Left colon (tissue), 2 donors: Measurements from ENCODE around the gene MRM2. TPM values are rescaled to one million over a fixed set of nuclear protein-coding genes. Genes with fewer than 3 reads are reported as not detected.

Experiments used
- ATAC-seq: fragments of 200-7000 bp; cut with Tn5 transposase; one replicate; pipeline ENCODE4 v1.9.1; 2020; ENCODE audit warnings: mild to moderate bottlenecking, moderate library complexity
- DNase-seq, 2 donors: peaks; one replicate each; pipeline ENCODE4 v3.0.0-alpha.2; 2020
- intact Hi-C, 2 donors: fragments of 100-400 bp; cut with DNase I in 1 of 2; cut with micrococcal nuclease in 1 of 2; formaldehyde crosslinking; loops; one replicate each; pipeline versions ENCODE4 v1.11.2 to v1.14.0; 2022; cut with DNase I, micrococcal nuclease
- total RNA-seq, 2 donors: library from RNA; stranded (reverse); fragmentation: NEBNext Ultra II Directional; extraction: Animal tissue kit (Norgen Biotek cat#: 25700); gene quantifications; one replicate each; pipeline ENCODE4 v1.2.1, GENCODE V29; 2021
- donor health status: DM: no; HTN: no; CAD: no.
- donor health status: DM: yes; HTN: yes; CAD: no.

Gene MRM2
- total RNA-seq, 2 donors from 2014 or later, result 15.0 to 15.6 TPM

- ATAC-seq, result no peak
- intact Hi-C loops, result no loop called here
- no peak for DNase-seq
Measured at GRCh38 chr7:2230226-2230625, 11.8 kb downstream of the MRM2 start.

- DNase-seq, result no peak
- no peak for ATAC-seq
- intact Hi-C loops, result no loop called here
Measured at GRCh38 chr7:2229467-2229866, 12.5 kb downstream of the MRM2 start.

GRCh38 chr7:2228921-2229320, 13.1 kb downstream of the MRM2 start:
- no peak for DNase-seq
- intact Hi-C loops, result no loop called here
- no peak for ATAC-seq

DNA sequence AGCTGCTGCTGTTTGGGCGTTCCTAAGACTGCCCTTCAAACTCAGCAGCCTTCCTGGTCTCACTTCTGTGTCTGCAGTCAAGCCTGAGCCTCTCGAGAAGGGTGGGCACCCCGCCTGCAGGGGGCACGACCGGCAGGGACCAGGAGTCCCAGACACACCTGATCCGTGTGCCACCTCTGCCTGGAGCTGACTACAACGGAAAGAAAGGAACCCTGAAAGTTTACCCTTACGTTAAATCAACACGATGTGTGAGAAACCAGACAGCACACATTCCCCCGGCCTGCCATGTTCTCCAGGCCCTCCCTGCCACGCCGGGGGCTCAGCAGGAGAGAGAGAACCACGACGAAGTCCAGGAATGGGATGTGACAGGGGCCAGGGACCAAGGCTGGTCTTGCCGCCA, 14.3 kb downstream of the MRM2 start:
- DNase-seq (no peak), ATAC-seq (no peak)
- intact Hi-C loops, result no loop called here

- DNase-seq, result no peak
- intact Hi-C loops, result no loop called here
- no peak for ATAC-seq
Measured at GRCh38 chr7:2225830-2226229, 16.2 kb downstream of the MRM2 start.

DNA sequence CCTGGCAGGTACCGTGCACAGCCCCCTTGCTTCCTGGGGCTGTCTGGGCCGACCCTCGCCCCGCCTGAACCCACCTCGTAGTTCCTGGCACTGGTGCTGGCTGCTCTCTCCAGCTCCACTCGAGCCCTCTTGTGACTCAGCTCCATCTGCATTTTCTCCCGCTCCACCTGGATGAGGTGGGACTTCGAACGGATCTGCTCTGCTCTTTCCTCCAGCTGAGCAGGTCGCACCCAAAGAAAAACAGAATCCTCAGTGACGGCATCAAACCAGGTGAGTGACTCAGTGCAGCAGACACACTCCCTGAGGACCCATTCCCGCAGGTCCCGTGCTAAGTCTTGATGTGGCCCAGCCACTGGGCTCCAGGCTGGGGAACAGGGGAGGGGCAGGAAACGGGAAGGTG, 16.7 kb downstream of the MRM2 start:
- ATAC-seq (no peak), DNase-seq (no peak)
- intact Hi-C loops, result no loop called here

GRCh38 chr7:2224934-2225333, 17.1 kb downstream of the MRM2 start:
- intact Hi-C loops, result no loop called here
- ATAC-seq (no peak), DNase-seq (no peak)

DNA sequence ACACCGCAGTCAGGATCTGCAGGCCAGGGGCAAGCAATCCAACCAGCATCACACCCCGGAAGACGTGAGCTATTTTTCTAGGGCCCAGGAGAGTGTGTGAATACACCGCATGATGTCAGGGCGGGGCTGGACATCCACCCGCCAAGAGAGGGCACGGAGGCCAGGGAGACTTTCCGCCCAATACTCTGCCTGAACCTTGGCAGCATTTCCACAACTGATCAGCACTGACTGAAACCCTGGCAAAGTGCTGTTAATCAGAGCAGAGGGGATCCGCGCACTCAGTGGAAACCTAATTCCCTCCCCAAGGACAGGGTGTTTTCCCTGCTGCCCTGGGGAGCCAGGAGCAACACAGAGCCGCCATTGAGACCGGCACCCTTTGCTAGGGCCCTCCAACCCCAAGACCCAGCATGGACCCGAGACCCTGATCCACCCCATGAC, 17.5 kb downstream of the MRM2 start:
- DNase-seq, result no peak
- no peak for ATAC-seq
- intact Hi-C loops, result no loop called here

- no peak for DNase-seq
- intact Hi-C loops, result no loop called here
- ATAC-seq, result no peak
Measured at GRCh38 chr7:2223321-2223720, 18.7 kb downstream of the MRM2 start.

DNA sequence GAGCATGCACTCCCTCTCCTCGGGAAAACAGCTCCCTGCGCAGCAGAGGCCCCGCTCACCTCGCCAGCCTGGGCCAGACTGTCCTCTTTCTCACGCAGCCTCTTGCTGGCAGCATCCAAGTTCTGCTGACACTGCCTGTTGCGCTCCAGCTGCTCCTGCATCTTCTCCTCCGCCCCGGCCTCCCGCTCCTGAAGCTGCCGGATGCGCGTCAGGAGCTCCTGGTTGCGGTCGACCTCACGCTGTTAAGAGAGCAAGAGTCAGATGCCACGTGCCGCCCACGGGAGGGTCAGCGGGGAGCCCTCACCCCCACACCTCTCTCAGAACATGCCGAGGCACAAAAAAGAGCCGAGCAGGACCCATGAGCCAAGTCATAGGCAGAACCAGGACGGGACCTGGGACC, 19.5 kb downstream of the MRM2 start:
- intact Hi-C loops, result no loop called here
- DNase-seq (no peak), ATAC-seq (no peak)

DNA sequence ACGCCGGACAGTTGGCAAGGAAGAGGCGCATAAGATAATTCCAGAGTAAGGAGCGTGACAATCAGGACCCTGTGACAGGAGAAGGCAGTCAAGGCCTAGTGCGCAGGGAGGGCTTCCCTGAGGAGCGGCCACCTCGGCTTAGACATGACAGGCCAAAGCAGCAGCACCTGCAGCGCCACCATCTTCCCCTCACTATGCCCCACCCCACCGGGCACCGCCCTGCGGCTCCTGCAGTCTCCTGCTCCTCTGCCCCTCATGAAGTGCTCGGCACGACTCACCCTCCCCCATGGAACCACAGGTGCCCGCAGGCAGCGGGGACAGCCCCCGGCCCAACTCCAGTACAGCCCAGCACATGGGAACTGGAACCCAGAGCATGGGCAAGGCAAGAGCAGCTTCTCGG, 21.1 kb downstream of the MRM2 start:
- no peak for ATAC-seq
- intact Hi-C loops, result no loop called here
- no peak for DNase-seq

DNA sequence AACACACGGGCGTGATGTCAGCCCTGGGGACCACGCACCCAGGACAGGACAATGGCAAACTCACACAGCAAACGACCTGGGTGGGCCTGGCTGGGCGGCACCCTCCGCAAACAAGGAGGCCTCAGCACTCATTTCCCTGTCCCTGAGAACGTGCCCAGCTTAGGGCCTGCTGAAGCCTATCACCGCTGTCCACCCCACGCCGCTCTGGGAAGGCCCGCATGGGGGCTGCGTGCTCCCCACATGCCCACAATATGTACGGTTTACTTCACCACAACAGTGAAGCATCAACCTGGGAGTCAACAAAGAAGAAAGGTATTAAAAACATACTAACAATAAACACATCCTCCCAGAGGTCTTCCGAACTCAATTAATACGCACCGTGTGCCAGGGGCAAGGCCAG, 21.5 kb downstream of the MRM2 start:
- DNase-seq (no peak), ATAC-seq (no peak)
- intact Hi-C loops, result no loop called here

DNA sequence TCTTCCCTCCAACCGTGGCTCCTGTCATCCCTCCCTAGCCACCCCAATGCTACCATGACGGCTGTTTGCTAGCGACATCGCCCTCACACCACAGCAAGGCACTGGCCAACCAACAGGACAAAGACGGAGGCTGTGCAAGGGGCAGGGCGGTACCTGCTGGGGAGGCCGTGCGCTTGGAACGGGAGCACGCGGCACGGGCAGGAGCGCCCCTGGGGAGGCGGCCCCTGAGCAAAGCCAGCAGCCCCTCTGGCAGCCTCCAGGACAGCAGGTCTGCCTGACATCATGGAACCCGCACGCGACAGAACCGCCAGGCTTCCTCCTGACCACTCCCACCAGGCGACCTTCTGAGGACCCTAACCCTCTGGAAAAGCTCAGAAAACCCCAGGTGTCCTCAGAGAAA, 22.0 kb downstream of the MRM2 start:
- intact Hi-C loops, result no loop called here
- no peak for DNase-seq

DNA sequence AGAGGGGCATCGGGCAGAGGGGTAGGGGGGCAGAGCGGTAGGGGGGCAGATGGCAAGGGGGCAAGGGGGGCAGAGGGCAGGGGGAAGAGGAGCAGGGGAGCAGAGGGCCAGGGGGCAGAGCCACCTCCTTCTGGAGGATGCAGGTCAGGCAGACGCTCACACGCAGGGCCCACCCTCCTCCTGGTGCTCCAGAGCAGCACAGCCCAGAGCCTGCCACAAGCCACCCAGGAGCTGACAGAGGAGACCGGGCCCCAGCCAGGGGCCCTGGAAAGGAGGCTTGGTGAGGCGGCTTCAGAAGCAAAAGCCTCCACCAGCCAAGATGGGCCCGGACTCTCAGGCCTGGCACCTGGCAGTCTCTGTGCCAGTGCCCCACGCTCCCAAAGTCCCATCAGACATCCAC, 22.4 kb downstream of the MRM2 start:
- intact Hi-C loops, result loop anchor here in 1 of 2 donors (10.0 kb wide), 1 partner anchor 555 kb away; no protein-coding TSS in a partner anchor
- no peak for ATAC-seq

More for the DNA sequence above, 22.0 kb downstream of the MRM2 start:
- ATAC-seq, result no peak

GRCh38 chr7:2219136-2219535, 22.9 kb downstream of the MRM2 start:
- ATAC-seq (no peak), DNase-seq (no peak)
- intact Hi-C loops, result loop anchor here in 1 of 2 donors (10.0 kb wide), 1 partner anchor 554 kb away; no protein-coding TSS in a partner anchor

More for the DNA sequence above, 22.4 kb downstream of the MRM2 start:
- no peak for DNase-seq

DNA sequence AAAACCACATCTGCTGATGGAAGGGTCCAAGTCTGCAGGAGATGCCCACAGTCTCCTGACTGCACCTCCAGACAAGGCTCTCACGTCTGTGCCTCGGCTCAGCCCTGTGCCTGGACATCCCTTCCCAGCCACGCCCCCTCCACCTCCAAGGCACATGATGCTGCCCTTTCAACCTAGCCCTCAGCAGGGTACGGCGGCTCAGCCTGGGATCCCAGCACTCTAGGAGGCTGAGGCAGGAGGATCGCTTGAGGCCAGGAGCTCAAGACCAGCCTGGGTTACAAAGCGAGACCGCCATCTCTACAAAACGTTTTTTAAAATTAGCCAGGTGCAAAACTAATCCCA, 23.6 kb downstream of the MRM2 start:
- ATAC-seq (no peak), DNase-seq (no peak)
- intact Hi-C loops, result loop anchor here in 1 of 2 donors (10.0 kb wide), 1 partner anchor 554 kb away; no protein-coding TSS in a partner anchor

- DNase-seq (no peak), ATAC-seq (no peak)
- intact Hi-C loops, result loop anchor here in 1 of 2 donors (10.0 kb wide), 1 partner anchor 553 kb away; no protein-coding TSS in a partner anchor
Measured at GRCh38 chr7:2217716-2218443, 24.1 kb downstream of the MRM2 start.

- ATAC-seq, result no peak
- DNase-seq, result no peak
- intact Hi-C loops, result loop anchor here in 1 of 2 donors (10.0 kb wide), 1 partner anchor 552 kb away; no protein-coding TSS in a partner anchor
Measured at GRCh38 chr7:2217206-2217605, 24.8 kb downstream of the MRM2 start.

DNA sequence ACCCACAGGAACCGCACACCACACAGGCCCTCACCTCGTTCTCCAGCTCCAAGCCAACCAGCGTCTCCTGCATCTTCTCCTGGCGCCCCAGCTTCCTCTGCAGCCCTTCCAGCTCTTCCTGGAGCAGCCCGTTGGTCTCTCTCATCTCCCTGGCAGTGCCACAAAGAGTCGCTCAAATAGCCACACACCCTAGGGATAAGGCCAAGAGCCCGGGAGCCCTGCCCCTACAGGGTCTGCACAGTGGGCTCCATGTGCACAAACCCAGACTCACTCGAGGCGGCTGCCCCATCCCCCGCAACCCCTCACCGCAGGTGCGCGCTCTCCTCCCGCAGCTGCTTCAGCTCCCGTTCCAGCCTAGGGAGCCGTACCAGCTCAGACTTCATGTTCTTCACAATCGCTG, 26.2 kb downstream of the MRM2 start:
- intact Hi-C loops, result loop anchor here in 1 of 2 donors (10.0 kb wide), 1 partner anchor 551 kb away; no protein-coding TSS in a partner anchor
- no peak for ATAC-seq

DNA sequence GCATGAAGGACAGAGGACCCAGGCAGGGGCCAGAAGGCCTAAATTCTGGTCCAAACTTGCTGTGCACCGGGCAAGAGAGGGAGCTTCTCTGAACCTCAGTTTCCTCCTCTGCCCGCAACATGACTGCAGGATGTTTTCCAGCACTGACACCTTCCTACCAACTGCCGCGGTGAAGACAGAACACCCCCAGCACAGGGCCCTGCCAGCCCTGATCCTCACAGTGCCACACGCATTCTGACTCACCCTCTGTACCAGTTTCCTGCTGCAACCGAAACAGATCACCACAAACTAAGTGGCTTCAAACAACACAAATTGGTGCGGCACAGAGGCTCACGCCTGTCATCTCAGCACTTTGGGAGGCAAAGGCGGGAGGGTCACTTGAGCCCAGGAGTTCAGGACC, 27.4 kb downstream of the MRM2 start:
- ATAC-seq, result no peak
- intact Hi-C loops, result loop anchor here in 1 of 2 donors (5.0 to 10.0 kb wide), 2 partner anchors 550 to 632 kb away; no protein-coding TSS in a partner anchor
- DNase-seq, result no peak

More for the DNA sequence above, 26.2 kb downstream of the MRM2 start:
- no peak for DNase-seq
